ENCODE measurements around the gene H2BW2.
"Not testable (repeated sequence)": the region's sequence is repeated elsewhere in the genome, so short reads cannot be mapped to it uniquely, and the experiment has no call there.

- not testable (repeated sequence) for TF ChIP-seq MAX (IDR thresholded peaks at IDR 0.05); REST (IDR thresholded peaks at IDR 0.05); HMGXB4 (CRISPR knock-in tag; IDR thresholded peaks at IDR 0.05; ENCODE audit: borderline replicate concordance); CTCF (IDR thresholded peaks at IDR 0.05); EP300 (IDR thresholded peaks at IDR 0.05); FOXS1 (CRISPR knock-in tag; IDR thresholded peaks at IDR 0.05); POLR2A (IDR thresholded peaks at IDR 0.05; ENCODE audit: low read length); KDM5A (IDR thresholded peaks at IDR 0.05); NR3C1 (IDR thresholded peaks at IDR 0.05)
Measured at GRCh38 chrX:104075778-104076445, 36.2 kb downstream of the H2BW2 start, which contains the start of gene TMSB15C.

All from A549 (cell line).